CD8-positive, alpha-beta memory T cell (primary cell): ENCODE results near the gene TBC1D22B. TPM values are rescaled to one million over a fixed set of nuclear protein-coding genes. Genes with fewer than 3 reads are reported as not detected.
A peak's percentile ranks its signal among the peaks of the same experiment; 100 is the strongest.

Experiments
- CTCF ChIA-PET: fragments of 350-600 bp; sonication (Branson Sonifier 250); formaldehyde crosslinking; loops from one replicate; lab custom pipeline; 2021; ENCODE audit warnings: antibody characterized with exemption; lab: Charles Lee
- POLR2A ChIA-PET: fragments of 350-600 bp; sonication (Branson Sonifier 250); formaldehyde crosslinking; loops from one replicate; lab custom pipeline; 2021; ENCODE audit warnings: antibody characterized with exemption; lab: Charles Lee
- DNase-seq, 5 donors: peaks; one replicate each; pipeline versions ENCODE4 v3.0.0 to v3.0.0-alpha.2; 2020 to 2022; ENCODE audit warnings: mixed read lengths in 1 of 5
- H3K27ac ChIP-seq: one replicate; pipeline ENCODE4 v1.7.0; 2013; ENCODE audit warnings: low read depth, mild to moderate bottlenecking, low read length, moderate library complexity
- H3K27me3 ChIP-seq: 2 replicates; pipeline ENCODE4 v1.7.0; 2013; ENCODE audit warnings: low read length, mild to moderate bottlenecking; ENCODE audit not compliant: insufficient read depth, poor library complexity, severe bottlenecking
- H3K36me3 ChIP-seq: 2 replicates; pipeline ENCODE4 v1.7.0; 2013; ENCODE audit warnings: mild to moderate bottlenecking, low read length, moderate library complexity; ENCODE audit not compliant: insufficient read depth
- H3K4me1 ChIP-seq: 2 replicates; pipeline ENCODE4 v1.7.0; 2013; ENCODE audit warnings: mild to moderate bottlenecking, low read length, moderate library complexity; ENCODE audit not compliant: insufficient read depth
- H3K4me3 ChIP-seq: 2 replicates; pipeline ENCODE4 v1.7.0; 2013; ENCODE audit warnings: mild to moderate bottlenecking, low read length
- H3K9me3 ChIP-seq: 2 replicates; pipeline ENCODE4 v1.7.0; 2013; ENCODE audit warnings: mild to moderate bottlenecking, low read length
- H3K27ac Mint-ChIP-seq, 8 donors: one replicate each; pipeline ENCODE4 v1.8.0; 2020 to 2021; ENCODE audit warnings: mixed read lengths in 8 of 8, mild to moderate bottlenecking in 6 of 8, inconsistent platforms in 3 of 8, moderate library complexity in 3 of 8
- H3K27me3 Mint-ChIP-seq, 2 donors: one replicate each; pipeline ENCODE4 v1.8.0; 2020 to 2021; ENCODE audit warnings: mixed read lengths in 2 of 2, mild to moderate bottlenecking in 1 of 2, moderate library complexity in 1 of 2
- H3K36me3 Mint-ChIP-seq, 3 donors: one replicate each; pipeline ENCODE4 v1.8.0; 2020 to 2021; ENCODE audit warnings: mixed read lengths in 3 of 3, inconsistent platforms in 1 of 3, mild to moderate bottlenecking in 1 of 3
- H3K4me1 Mint-ChIP-seq, 3 donors: one replicate each; pipeline ENCODE4 v1.8.0; 2020 to 2021; ENCODE audit warnings: mixed read lengths in 3 of 3, inconsistent platforms in 1 of 3, mild to moderate bottlenecking in 1 of 3
- H3K4me3 Mint-ChIP-seq, 7 donors: one replicate each; pipeline ENCODE4 v1.8.0; 2020 to 2021; ENCODE audit warnings: mixed read lengths in 7 of 7, mild to moderate bottlenecking in 6 of 7, moderate library complexity in 4 of 7, inconsistent platforms in 2 of 7
- H3K9me3 Mint-ChIP-seq, 5 donors: one replicate each; pipeline ENCODE4 v1.8.0; 2020 to 2022; ENCODE audit warnings: mixed read lengths in 5 of 5, mild to moderate bottlenecking in 3 of 5, moderate library complexity in 2 of 5, inconsistent platforms in 1 of 5
- polyA plus RNA-seq: library from polyadenylated mRNA; unstranded; fragments of 300-500 nt; fragmentation: Illumina TruSeq; gene quantifications from one replicate; pipeline ENCODE4 v1.2.3, GENCODE V29; 2021
- total RNA-seq, 2 experiments: library from RNA; stranded (reverse); gene quantifications; one replicate each; pipeline ENCODE4 v1.2.3, GENCODE V29; 2021

TBC1D22B gene
- total and polyA plus RNA-seq, 3 experiments from 2014 or later: 11.2 to 14.4 (median 14.4) TPM

DNA sequence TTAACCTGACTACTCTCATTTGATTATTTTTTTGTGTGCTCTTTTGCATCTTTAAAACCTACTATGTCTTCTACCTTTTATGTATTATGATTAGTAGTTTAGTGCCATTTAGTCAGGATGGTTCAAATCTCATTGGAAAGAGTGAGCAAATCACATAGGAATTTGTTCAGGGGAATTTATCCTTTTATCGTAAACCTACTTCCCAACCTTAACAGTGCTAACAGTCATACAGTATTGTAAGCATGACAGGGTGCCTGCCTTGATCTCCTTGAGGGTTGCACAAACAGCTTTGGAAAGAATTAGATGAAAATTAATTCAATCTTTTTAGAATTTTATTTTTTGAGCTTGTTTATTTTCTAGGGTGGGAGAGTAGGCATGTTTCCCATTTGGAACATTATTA lies 114.5 kb downstream of the TBC1D22B start:
- no peak overlapping the region for H3K27ac Mint-ChIP-seq

DNA sequence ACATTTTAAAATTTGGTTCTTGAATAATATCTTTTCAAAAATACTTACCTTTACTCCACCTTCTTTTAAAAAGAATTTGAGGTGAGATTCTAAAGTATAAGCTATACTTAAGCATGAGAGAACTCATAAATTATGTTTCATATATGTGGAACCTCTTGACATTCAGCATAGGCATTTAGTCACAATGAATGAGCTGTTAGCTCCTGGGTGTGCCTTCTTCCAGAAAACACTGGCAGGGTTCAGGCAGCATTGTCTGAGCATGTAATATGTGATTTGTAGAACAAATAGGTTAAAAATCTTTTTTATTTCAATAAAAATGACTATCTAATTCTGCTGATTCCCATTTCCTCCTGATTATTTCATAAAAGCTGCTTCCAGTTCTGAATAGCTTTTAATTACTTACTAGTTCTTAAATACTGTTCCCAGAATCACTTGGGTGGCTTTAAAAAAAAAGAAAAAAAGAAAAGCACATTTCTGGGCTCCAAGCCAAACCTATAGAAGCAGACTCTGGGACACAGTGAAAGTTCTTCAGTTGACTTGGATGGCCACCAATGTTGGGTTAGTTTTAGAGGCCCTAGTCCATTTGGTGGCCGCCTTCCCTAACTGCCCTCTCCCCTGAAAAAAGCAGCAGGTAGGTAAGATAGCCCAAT lies 116.4 kb downstream of the TBC1D22B start:
- Histone ChIP-seq H3K4me3 (no peak overlapping the region), H3K9me3 (no peaks in the 10 kb centered on the region), H3K4me1 (no peaks in the 10 kb centered on the region), H3K27me3 (no peaks in the 10 kb centered on the region), H3K36me3 (peaks cover 24% of the 10 kb centered on the region), H3K27ac (no peak overlapping the region)
- no peaks in the 10 kb centered on the region for H3K9me3 Mint-ChIP-seq
- DNase-seq: no peak
- ChIA-PET POLR2A (no interaction called here), CTCF (no interaction called here)
- no peak overlapping the region for H3K4me3 Mint-ChIP-seq
- H3K4me1 Mint-ChIP-seq: peaks cover 0 to 8% (median 3%) of the 10 kb centered on the region in 3 donors
- peaks cover 0 to 86% (median 12%) of the 10 kb centered on the region in 3 donors for H3K36me3 Mint-ChIP-seq
- H3K27ac Mint-ChIP-seq: no peak overlapping the region
- no peaks in the 10 kb centered on the region for H3K27me3 Mint-ChIP-seq

More for the DNA sequence above, 114.5 kb downstream of the TBC1D22B start:
- no peak overlapping the region for H3K4me3 Mint-ChIP-seq
- Histone ChIP-seq H3K27ac (no peak overlapping the region), H3K27me3 (no peaks in the 10 kb centered on the region), H3K4me3 (no peak overlapping the region), H3K36me3 (peaks cover 28% of the 10 kb centered on the region), H3K4me1 (no peaks in the 10 kb centered on the region), H3K9me3 (no peaks in the 10 kb centered on the region)
- H3K36me3 Mint-ChIP-seq: peaks cover 0 to 84% (median 18%) of the 10 kb centered on the region in 3 donors
- CTCF ChIA-PET: interaction anchor here (0.9 to 1.0 kb wide), 2 partner anchors 11 to 46 kb away, joined by 3 read pairs; no protein-coding TSS in a partner anchor
- peaks cover 0 to 9% (median 7%) of the 10 kb centered on the region in 3 donors for H3K4me1 Mint-ChIP-seq
- H3K27me3 Mint-ChIP-seq: no peaks in the 10 kb centered on the region
- no peak for DNase-seq
- H3K9me3 Mint-ChIP-seq: no peaks in the 10 kb centered on the region
- POLR2A ChIA-PET: no interaction called here

DNA sequence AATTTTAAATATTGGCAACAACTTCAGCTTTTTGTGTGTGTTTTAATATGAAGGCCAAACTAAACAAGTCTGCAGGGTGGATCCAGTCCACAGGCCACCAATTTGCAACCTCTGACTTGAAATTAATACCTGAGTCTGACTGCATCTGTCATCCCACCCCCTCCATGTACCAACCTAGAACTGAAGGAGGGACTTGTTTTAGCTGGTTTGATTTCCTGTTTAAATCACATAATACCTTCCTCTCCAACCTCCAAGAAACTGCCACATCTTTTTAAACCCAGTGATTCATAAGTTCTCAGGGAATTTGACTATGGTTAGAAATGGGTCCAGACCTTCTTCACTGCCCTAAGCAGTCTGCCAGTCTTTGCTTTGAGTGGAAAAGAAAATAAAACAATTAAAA lies 117.8 kb downstream of the TBC1D22B start:
- H3K36me3 Mint-ChIP-seq: peaks cover 0 to 79% (median 8%) of the 10 kb centered on the region in 3 donors
- Histone ChIP-seq H3K4me1 (no peaks in the 10 kb centered on the region), H3K27me3 (no peaks in the 10 kb centered on the region), H3K27ac (no peak overlapping the region), H3K36me3 (peaks cover 14% of the 10 kb centered on the region), H3K4me3 (no peak overlapping the region), H3K9me3 (no peaks in the 10 kb centered on the region)
- H3K4me3 Mint-ChIP-seq: no peak overlapping the region
- peaks cover 0 to 5% (median 0%) of the 10 kb centered on the region in 3 donors for H3K4me1 Mint-ChIP-seq
- H3K27ac Mint-ChIP-seq: peak overlapping the region in 1 of 8 donors; percentile 75
- H3K9me3 Mint-ChIP-seq: no peaks in the 10 kb centered on the region
- no peak for DNase-seq
- CTCF ChIA-PET: no interaction called here
- POLR2A ChIA-PET: no interaction called here
- no peaks in the 10 kb centered on the region for H3K27me3 Mint-ChIP-seq

DNA sequence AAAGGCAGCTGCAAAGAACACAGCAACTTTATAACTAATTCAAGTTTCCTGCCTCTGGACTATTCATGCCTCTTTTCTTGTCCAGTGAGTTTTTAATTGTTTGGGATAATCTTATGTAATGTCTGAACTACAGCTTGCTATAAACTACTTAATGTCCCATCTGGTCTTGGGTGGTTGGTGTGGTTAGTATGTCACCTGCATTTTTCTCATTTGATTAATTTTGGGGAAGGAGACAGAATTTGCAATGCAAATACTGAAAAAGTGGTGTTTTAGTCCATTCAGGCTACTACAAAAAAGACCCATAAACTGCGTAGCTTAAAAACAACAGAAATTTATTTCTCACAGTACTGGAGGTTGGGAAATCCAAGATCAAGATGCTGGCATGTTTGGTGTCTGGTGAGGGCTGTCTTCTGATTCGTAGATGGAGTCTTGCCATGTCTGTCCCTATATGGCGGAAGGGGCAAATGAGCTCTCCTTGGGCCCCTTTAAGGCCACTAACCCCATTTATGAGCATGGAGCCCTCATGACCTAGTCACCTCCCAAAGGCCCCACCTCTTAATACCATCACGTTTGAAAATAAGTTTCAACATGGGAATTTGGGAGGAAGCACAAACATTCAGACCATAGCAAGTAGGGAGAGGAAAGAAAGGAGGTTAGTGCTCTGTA lies 118.6 kb downstream of the TBC1D22B start:
- no peaks in the 10 kb centered on the region for H3K27me3 Mint-ChIP-seq
- peak overlapping the region in 1 of 8 donors; percentile 71 for H3K27ac Mint-ChIP-seq
- H3K4me3 Mint-ChIP-seq: no peak overlapping the region
- no peaks in the 10 kb centered on the region for H3K9me3 Mint-ChIP-seq
- H3K4me1 Mint-ChIP-seq: no peaks in the 10 kb centered on the region
- H3K36me3 ChIP-seq: peaks cover 14% of the 10 kb centered on the region
- H3K4me3 ChIP-seq: no peak overlapping the region
- H3K36me3 Mint-ChIP-seq: peaks cover 4 to 78% (median 9%) of the 10 kb centered on the region in 3 donors
- no peaks in the 10 kb centered on the region for H3K4me1 ChIP-seq
- H3K27ac ChIP-seq: no peak overlapping the region
- DNase-seq: no peak
- ChIA-PET POLR2A (interaction anchor here (0.6 to 0.7 kb wide), 3 partner anchors 11 to 1078 kb away, joined by 3 to 11 read pairs (median 3); partner anchors contain the start of gene CMTR1), CTCF (no interaction called here)
- no peaks in the 10 kb centered on the region for H3K9me3 ChIP-seq
- H3K27me3 ChIP-seq: no peaks in the 10 kb centered on the region

DNA sequence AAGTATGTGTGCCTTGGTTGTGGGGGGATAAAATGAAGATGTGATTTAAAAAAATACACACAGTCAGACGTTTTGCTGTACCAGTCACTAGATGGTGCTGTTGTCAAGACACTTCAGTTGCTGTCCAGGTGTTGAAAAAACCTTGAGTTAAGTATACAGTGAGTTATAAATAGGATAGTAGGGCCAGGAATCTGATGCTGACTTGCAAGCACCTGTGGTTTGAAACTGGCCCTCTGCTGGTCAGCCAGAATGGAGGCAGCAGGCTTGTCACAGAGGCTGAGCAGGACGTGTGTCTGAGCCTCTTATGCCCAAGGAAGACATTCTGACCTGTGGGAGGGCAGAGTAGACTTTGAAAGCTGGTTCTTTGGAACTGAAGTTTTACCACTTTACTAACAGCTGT lies 124.0 kb downstream of the TBC1D22B start:
- Mint-ChIP-seq H3K4me1 (no peaks in the 10 kb centered on the region), H3K27me3 (no peaks in the 10 kb centered on the region), H3K27ac (peak overlapping the region in 1 of 8 donors; percentile 58), H3K36me3 (peaks cover 7 to 60% (median 15%) of the 10 kb centered on the region in 3 donors), H3K9me3 (no peaks in the 10 kb centered on the region), H3K4me3 (no peak overlapping the region)
- H3K4me1 ChIP-seq: no peaks in the 10 kb centered on the region
- no peaks in the 10 kb centered on the region for H3K36me3 ChIP-seq
- DNase-seq: peak in 2 of 5 donors; percentile 15 to 33
- no peak overlapping the region for H3K27ac ChIP-seq
- no peaks in the 10 kb centered on the region for H3K27me3 ChIP-seq
- no peak overlapping the region for H3K4me3 ChIP-seq
- ChIA-PET CTCF (interaction anchor here (1.0 to 1.5 kb wide), 4 partner anchors 50 to 311 kb away, joined by 3 to 6 read pairs (median 4); no protein-coding TSS in a partner anchor), POLR2A (no interaction called here)
- H3K9me3 ChIP-seq: no peaks in the 10 kb centered on the region

Other genes with a start within 250 kb of the TBC1D22B start
- 10 to 100 TPM; 93.7 to 99.1 TPM for gene PIM1, start 87.6 kb upstream of the TBC1D22B start, total RNA-seq
- 253 TPM for gene PIM1, start 87.6 kb upstream of the TBC1D22B start, polyA plus RNA-seq
- gene TMEM217, start 372 bp downstream of the TBC1D22B start, total RNA-seq: 1 to 10 TPM; 4.2 to 6.6 TPM
- gene TMEM217, start 372 bp downstream of the TBC1D22B start, polyA plus RNA-seq: 0.44 TPM
- gene RNF8, start 96.2 kb downstream of the TBC1D22B start, total RNA-seq: 10 to 100 TPM; 33.7 to 35.2 TPM
- 17.2 TPM for gene RNF8, start 96.2 kb downstream of the TBC1D22B start, polyA plus RNA-seq
- gene CMTR1, start 175.4 kb downstream of the TBC1D22B start, total RNA-seq: 10 to 100 TPM; 54.3 TPM
- gene CMTR1, start 175.4 kb downstream of the TBC1D22B start, polyA plus RNA-seq: 25.8 TPM
- gene CCDC167, start 242.1 kb downstream of the TBC1D22B start, total RNA-seq: 10 to 100 TPM; 79.5 to 86.3 TPM
- 181 TPM for gene CCDC167, start 242.1 kb downstream of the TBC1D22B start, polyA plus RNA-seq